Astrocyte (in vitro differentiated cells and primary cell): Measurements from ENCODE around the gene ZNF415. TPM values are rescaled to one million over a fixed set of nuclear protein-coding genes. Genes with fewer than 3 reads are reported as not detected.
"Not testable (repeated sequence)": the region's sequence is repeated elsewhere in the genome, so short reads cannot be mapped to it uniquely, and the experiment has no call there.

Experiments
- DNase-seq: peaks from one replicate; pipeline ENCODE4 v3.0.0-alpha.2; 2010; ENCODE audit warnings: low read depth
- FAIRE-seq: peaks from 2 replicates; lab custom pipeline; 2011; peaks lifted over from hg19 to GRCh38; lab: Jason Lieb, UNC
- H2AFZ ChIP-seq: 2 replicates; pipeline ENCODE4 v1.6.0; 2012; ENCODE audit warnings: low read depth, low read length, inconsistent platforms
- H3K27ac ChIP-seq: 2 replicates; pipeline ENCODE4 v1.5.1; 2011; ENCODE audit warnings: low read depth, low read length, inconsistent platforms
- H3K27me3 ChIP-seq: 2 replicates; pipeline ENCODE4 v1.6.0; 2011; ENCODE audit warnings: low read length, inconsistent platforms; ENCODE audit not compliant: insufficient read depth
- H3K36me3 ChIP-seq: 2 replicates; pipeline ENCODE4 v1.5.1; 2011; ENCODE audit warnings: low read length, inconsistent platforms; ENCODE audit not compliant: insufficient read depth
- H3K4me1 ChIP-seq: 2 replicates; pipeline ENCODE4 v1.5.1; 2011; ENCODE audit warnings: low read length, inconsistent platforms; ENCODE audit not compliant: insufficient read depth
- H3K4me2 ChIP-seq: 2 replicates; pipeline ENCODE4 v1.6.0; 2012; ENCODE audit warnings: low read length, inconsistent platforms
- H3K4me3 ChIP-seq: 2 replicates; pipeline ENCODE4 v1.5.1; 2011; ENCODE audit warnings: low read depth, mild to moderate bottlenecking, low read length, inconsistent platforms; ENCODE audit not compliant: insufficient read depth
- H3K79me2 ChIP-seq: 2 replicates; pipeline ENCODE4 v1.6.0; 2012; ENCODE audit warnings: mild to moderate bottlenecking, low read length, inconsistent platforms; ENCODE audit not compliant: insufficient read depth
- H3K9ac ChIP-seq: 2 replicates; pipeline ENCODE4 v1.6.0; 2012; ENCODE audit warnings: mild to moderate bottlenecking, low read length, inconsistent platforms
- H3K9me3 ChIP-seq: 2 replicates; pipeline ENCODE4 v1.5.1; 2012; ENCODE audit warnings: low read depth, mild to moderate bottlenecking, low read length, inconsistent platforms; ENCODE audit not compliant: insufficient read depth
- H4K20me1 ChIP-seq: 2 replicates; pipeline ENCODE4 v1.6.0; 2012; ENCODE audit warnings: low read length, inconsistent platforms; ENCODE audit not compliant: insufficient read depth
- H3K27ac Mint-ChIP-seq: one replicate; pipeline ENCODE4 v1.8.0; 2021; ENCODE audit warnings: mild to moderate bottlenecking, mixed read lengths; ENCODE audit not compliant: unreplicated experiment
- H3K27me3 Mint-ChIP-seq: one replicate; pipeline ENCODE4 v1.8.0; 2021; ENCODE audit warnings: low read depth, mixed read lengths; ENCODE audit not compliant: unreplicated experiment
- H3K36me3 Mint-ChIP-seq: one replicate; pipeline ENCODE4 v1.8.0; 2021; ENCODE audit warnings: low read depth, mixed read lengths; ENCODE audit not compliant: unreplicated experiment
- H3K4me1 Mint-ChIP-seq: one replicate; pipeline ENCODE4 v1.8.0; 2021; ENCODE audit warnings: low read depth, mixed read lengths; ENCODE audit not compliant: unreplicated experiment
- H3K4me3 Mint-ChIP-seq: one replicate; pipeline ENCODE4 v1.8.0; 2021; ENCODE audit warnings: mild to moderate bottlenecking, moderate library complexity, mixed read lengths; ENCODE audit not compliant: unreplicated experiment
- H3K9me3 Mint-ChIP-seq: one replicate; pipeline ENCODE4 v1.8.0; 2021; ENCODE audit warnings: mild to moderate bottlenecking, mixed read lengths; ENCODE audit not compliant: unreplicated experiment
- EZH2 ChIP-seq: IDR thresholded peaks from 2 replicates; pipeline ENCODE4 v1.6.1; 2012; ENCODE audit warnings: mild to moderate bottlenecking, low read length, inconsistent platforms; ENCODE audit not compliant: insufficient read depth
- total RNA-seq: library from RNA; stranded (reverse); gene quantifications from 2 replicates; pipeline ENCODE4 v1.2.1, GENCODE V29; 2021
- TF ChIP-seq, protein P1 (sequence below): IDR thresholded peaks from 2 replicates; pipeline ENCODE4 v1.5.1; 2011; ENCODE audit warnings: low read depth, mild to moderate bottlenecking, inconsistent platforms, low read length, moderate library complexity; ENCODE audit not compliant: insufficient read depth

The ZNF415 gene
- total RNA-seq, 1 donor from 2014 or later: 8.7 TPM

DNA sequence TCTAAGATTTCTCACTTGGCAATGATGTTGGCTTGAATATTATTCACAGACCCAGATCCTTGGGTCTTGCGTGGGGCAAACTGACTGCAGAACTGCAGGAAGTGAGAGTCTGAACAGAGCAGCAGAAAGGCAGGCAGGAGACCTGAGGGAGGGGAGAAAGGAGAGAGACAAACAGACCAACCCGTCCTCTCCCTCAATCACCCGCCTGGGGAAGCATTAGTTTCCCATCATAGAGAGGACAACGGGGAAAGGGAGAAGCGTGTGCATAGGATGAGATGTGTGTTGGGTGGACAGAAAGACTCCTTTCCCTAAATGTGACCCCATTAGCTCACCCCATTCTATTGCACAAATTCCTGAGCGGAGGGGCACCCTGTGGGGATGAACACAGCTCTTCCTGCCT is 36.1 kb downstream of the ZNF415 start:
- H3K4me3 Mint-ChIP-seq, H3K9ac ChIP-seq, H3K27ac ChIP-seq, H3K36me3 ChIP-seq, FAIRE-seq, H3K4me1 Mint-ChIP-seq, H3K27me3 Mint-ChIP-seq, H3K4me3 ChIP-seq, H3K4me2 ChIP-seq, H3K9me3 Mint-ChIP-seq, H3K9me3 ChIP-seq, H3K4me1 ChIP-seq, H2AFZ ChIP-seq, H4K20me1 ChIP-seq, DNase-seq, H3K27me3 ChIP-seq, H3K27ac Mint-ChIP-seq: not testable (repeated sequence)
- peaks cover 33% of the 10 kb centered on the region for H3K36me3 Mint-ChIP-seq
- peaks cover 45% of the 10 kb centered on the region for H3K79me2 ChIP-seq

DNA sequence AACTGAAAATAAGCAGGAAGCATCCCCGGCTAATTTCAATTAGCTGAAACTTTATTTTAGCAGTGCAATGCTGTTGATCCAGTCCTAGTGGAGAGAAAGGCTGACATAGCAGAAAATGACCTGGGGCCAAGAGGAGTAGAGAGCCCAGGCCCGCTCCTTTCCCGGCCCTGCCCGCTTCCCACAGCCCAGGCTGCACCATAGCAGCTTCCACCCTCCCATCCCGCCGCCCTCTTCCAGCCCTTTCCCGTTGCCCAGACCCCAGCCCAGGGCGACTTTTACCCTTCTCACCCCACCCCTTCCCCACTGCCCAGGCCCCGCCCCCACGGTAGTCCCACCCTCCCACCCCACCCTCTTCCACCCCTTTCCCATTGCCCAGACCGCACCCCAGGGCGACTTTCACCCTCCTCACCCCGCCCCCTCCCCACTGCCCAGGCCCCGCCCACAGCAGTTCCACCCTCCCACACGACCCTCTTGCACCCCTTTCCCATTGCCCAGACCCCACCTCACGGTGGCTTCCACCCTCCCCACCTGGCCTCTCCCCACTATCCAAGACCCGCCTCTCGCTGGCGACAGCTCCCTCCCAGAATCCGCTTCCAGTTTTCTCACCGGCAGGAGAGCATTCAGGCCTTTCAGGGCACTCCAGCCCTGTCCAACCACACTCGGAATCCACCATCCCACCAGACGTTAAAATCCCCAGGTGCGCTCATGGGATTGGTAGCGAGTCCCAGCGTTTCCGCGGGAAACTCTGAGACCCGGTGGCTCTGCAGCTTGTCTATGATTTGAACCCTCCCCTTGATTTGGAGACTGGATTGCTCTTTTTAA is 37.7 kb downstream of the ZNF415 start:
- FAIRE-seq: no peak
- peaks cover 32% of the 10 kb centered on the region for H3K79me2 ChIP-seq
- TF ChIP-seq, protein P1, sequence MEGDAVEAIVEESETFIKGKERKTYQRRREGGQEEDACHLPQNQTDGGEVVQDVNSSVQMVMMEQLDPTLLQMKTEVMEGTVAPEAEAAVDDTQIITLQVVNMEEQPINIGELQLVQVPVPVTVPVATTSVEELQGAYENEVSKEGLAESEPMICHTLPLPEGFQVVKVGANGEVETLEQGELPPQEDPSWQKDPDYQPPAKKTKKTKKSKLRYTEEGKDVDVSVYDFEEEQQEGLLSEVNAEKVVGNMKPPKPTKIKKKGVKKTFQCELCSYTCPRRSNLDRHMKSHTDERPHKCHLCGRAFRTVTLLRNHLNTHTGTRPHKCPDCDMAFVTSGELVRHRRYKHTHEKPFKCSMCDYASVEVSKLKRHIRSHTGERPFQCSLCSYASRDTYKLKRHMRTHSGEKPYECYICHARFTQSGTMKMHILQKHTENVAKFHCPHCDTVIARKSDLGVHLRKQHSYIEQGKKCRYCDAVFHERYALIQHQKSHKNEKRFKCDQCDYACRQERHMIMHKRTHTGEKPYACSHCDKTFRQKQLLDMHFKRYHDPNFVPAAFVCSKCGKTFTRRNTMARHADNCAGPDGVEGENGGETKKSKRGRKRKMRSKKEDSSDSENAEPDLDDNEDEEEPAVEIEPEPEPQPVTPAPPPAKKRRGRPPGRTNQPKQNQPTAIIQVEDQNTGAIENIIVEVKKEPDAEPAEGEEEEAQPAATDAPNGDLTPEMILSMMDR: no peak
- no peak for TF ChIP-seq EZH2
- no peak overlapping the region for H3K27ac ChIP-seq
- Mint-ChIP-seq H3K27ac (no peak overlapping the region), H3K4me1 (peaks cover 4% of the 10 kb centered on the region), H3K36me3 (peaks cover 40% of the 10 kb centered on the region), H3K27me3 (no peaks in the 10 kb centered on the region), H3K4me3 (no peak overlapping the region), H3K9me3 (no peaks in the 10 kb centered on the region)
- H4K20me1 ChIP-seq: peaks cover 8% of the 10 kb centered on the region
- DNase-seq: no peak
- no peak overlapping the region for H3K4me3 ChIP-seq
- H3K9me3 ChIP-seq: no peaks in the 10 kb centered on the region
- H3K27me3 ChIP-seq: no peaks in the 10 kb centered on the region
- H3K4me1 ChIP-seq: no peaks in the 10 kb centered on the region
- H3K36me3 ChIP-seq: peaks cover 7% of the 10 kb centered on the region
- H3K9ac ChIP-seq: no peak overlapping the region
- no peak overlapping the region for H2AFZ ChIP-seq
- no peak overlapping the region for H3K4me2 ChIP-seq

DNA sequence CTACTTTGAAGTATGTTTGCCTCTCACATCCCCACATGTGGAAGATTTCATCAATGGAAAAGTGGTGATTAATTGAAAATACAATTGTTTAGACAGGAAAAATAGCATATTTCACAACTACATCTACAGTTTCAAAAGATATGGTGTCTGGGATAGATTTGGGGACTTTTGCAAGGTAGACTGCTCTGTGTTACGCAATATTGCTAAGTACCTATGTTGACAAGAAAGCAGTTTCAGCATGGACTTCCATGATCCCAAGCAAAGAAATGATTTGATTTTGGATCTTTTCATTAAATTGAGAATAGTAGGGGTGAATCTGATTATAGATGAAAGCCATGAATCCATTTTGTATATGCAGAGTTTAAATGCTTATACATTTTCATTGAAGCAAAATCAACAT is 40.0 kb downstream of the ZNF415 start:
- Mint-ChIP-seq H3K9me3 (peaks cover 2% of the 10 kb centered on the region), H3K27me3 (no peaks in the 10 kb centered on the region), H3K4me1 (peaks cover 4% of the 10 kb centered on the region), H3K4me3 (no peak overlapping the region), H3K36me3 (peaks cover 36% of the 10 kb centered on the region), H3K27ac (no peak overlapping the region)
- no peak overlapping the region for H2AFZ ChIP-seq
- H4K20me1 ChIP-seq: peaks cover 3% of the 10 kb centered on the region
- TF ChIP-seq EZH2: no peak
- TF ChIP-seq, protein P1: no peak
- no peak overlapping the region for H3K9ac ChIP-seq
- no peaks in the 10 kb centered on the region for H3K27me3 ChIP-seq
- H3K9me3 ChIP-seq: no peaks in the 10 kb centered on the region
- H3K36me3 ChIP-seq: peaks cover 8% of the 10 kb centered on the region
- peaks cover 15% of the 10 kb centered on the region for H3K79me2 ChIP-seq
- H3K4me2 ChIP-seq: no peak overlapping the region
- no peaks in the 10 kb centered on the region for H3K4me1 ChIP-seq
- no peak for FAIRE-seq
- H3K4me3 ChIP-seq: no peak overlapping the region
- no peak overlapping the region for H3K27ac ChIP-seq
- DNase-seq: no peak
